NCI-H2029 treated with DMSO at 0.1 percent for 48 hours (cell line): ENCODE measurements around the gene TEKTIP1.

Experiments used
- DNase-seq: peaks from one replicate; lab custom pipeline; 2025; lab: John Stamatoyannopoulos, UW

The TEKTIP1 gene

DNA sequence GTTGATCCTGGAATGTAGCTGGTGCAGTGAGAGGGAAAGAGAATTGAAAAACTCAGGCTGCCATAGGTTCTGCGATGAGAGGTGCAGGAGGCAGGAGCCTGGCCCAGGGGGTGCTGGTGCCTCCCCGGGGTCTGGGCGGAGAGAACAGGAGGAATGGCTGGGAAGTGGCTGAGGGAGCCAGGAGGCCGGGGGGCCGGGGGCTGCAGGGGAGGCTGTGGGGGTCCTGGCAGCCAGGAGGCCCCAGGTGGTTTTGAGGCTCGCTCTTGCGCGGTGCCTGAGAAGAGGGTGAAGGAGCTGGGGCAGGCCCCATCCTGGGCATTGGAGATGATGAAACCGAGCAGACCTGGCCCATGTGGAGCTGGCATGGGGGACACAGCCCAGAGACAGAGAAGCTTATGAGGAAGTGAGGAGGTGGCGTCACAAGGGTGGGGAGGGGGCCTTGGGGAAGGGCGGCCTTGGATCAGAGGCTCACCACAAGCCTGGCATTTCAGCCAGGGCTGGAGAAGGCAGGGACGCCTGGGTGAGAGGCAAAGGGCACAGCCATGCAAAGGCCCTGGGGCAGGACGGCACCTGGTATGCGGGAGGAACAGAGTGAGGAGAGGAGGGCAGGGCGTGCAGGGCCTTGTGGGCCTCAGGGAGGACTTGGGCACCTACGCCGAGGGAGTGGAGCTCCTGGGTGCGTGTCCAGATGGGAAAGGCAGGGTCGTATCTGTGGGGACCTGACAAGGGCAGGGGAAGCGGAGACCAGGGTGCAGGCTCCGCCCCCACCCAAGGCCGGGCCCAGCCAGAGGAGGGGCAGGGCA, 1.3 kb upstream of the TEKTIP1 start:
- no peak for DNase-seq

DNA sequence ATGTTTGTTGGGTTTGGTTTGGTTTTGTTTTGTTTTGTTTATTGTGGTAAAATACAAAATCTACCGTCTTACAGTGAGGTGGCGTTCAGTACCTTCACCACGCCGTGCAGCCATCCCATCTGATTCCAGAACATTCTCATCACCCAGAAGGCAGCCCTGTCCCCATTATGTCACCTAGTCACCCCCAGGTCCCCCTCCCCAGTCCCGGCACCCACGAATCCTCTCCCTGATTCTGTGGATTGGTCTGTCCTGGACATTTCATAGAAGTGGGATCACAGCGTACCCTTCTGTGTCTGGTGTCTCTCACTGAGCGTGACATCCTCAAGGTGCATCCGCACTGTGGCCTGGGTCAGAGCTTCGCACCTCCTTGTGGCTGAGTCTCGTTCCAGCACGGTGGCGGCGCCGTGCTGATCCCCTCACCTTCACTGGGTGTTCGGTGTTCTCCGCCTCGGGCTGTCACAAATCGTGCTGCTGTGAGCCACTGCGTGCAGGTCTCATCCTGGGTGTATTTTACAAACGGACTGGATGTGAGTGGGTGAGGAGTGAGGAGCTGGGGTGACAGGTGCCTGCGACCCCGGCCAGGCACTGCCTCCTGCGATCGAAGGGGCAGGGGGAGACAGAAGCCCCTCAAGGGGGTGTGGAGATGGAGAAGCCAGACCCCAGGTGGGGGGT, 580 bp upstream of the TEKTIP1 start:
- DNase-seq = no peak

DNA sequence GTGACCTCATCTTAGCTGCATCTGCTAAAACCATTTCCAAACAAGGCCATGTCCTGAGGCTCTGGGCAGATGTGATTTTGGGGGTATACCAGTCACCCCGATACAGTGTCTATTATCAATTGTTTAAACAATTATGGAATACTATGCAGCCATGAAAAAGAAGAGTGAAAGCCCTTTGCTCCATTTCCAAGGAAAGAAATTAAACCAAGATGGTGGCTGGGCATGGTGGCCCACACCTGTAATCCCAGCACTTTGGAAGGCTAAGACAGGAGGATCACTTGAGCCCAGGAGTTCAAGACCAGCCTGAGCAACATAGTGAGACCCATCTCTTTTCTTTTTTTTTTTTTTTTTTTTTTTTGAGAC, 763 bp downstream of the TEKTIP1 start:
- no peak for DNase-seq

DNA sequence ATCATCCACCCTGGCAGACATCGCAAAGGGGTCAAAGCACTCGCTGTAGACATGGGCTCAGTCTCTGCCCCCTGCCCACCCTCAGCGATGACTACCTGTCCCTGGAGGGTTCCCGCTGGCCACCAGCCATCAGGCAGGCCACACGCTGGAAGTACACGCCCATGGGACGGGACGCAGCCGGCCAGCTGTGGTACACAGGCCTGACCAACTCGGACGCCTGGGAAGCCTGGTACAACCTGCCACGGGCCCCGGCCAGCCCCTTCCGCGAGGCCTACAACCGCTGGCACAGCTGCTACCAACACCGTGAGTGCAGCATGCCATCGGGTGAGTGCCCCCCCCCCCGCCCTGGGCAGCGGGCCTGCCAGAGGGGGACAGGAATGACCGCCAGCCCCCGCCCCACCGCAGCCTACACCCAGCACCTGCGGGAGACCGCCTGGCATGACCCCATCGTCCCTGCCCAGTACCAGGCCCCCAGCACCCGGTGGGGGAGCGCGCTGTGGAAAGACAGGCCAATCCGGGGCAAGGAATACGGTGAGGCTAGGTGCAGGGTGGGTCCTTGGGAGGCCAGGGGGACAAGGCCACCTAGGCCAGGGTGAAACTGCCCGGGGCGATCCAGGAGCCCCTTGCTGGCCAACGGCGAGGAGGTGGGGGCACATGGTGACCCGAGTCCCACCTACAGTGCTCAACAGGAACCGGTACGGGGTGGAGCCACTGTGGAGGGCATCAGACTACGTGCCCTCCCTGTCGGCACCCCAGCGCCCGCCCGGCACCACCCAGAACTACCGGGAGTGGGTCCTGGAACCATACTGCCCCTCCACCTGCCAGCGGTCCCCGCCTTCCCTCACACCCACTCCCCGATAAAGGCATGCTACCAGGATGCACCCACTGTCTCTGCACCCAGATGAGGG, 4.4 kb downstream of the TEKTIP1 start:
- no peak for DNase-seq

DNA sequence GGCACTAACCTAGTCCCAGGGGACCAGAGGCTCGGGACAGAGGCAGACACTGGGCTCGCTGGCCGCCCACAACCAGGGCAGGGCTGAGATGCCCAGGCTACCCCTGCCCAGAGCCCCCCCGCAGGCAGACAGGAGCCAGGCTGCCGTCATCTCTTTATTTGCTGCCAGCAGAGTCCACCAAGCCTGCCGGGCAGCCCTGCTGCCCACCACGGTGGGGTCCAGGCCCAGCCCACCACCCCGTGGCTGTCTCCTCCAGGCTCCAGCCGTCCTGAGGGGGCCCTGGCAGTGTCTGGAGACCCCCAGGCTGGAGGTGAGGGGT, 5.0 kb downstream of the TEKTIP1 start:
- no peak for DNase-seq

DNA sequence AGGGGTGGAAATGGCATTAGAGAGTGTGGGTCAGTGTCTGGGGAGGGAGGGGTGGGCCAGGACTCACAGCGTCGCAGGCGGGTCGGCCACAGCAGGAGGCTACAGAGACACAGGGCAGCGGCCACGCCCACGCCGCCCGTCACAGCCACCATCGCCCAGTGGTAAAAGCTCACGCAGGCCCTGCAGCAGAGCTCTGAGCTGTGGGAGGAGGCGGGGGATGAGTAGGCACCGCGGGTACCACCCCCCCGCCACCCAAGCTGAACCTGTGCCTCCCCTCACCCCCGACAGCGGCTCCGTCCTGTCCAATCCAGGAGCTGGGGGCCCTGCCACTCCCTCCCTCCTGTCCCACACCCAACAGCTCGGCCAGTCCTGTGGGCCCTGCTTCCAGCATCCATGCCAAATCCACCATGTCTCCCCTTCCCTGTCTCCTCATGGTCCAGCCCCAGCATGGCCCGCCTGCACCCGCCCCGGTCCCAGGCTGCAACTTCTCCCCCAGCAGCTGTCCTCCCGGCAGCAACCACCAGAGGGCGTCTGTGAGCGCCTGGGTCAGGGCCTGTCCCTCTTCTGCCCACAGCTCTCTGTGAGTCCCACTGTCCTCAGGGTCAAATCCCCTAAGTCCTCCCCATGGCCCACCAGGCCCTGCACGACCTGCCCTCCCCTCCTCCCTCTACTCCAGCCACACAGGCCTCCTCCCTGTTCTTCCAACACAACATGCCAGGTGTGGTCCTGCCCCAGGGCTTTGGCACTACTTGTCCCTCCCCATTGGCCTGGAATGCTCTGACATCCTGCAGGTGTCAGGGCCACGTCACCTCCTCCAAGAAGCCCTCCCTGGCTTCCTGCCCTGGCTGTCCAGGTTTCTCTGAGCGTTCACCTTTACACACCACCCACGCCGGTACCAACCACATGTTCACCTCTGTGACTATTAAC, 6.0 kb downstream of the TEKTIP1 start:
- peak; percentile 11 for DNase-seq

DNA sequence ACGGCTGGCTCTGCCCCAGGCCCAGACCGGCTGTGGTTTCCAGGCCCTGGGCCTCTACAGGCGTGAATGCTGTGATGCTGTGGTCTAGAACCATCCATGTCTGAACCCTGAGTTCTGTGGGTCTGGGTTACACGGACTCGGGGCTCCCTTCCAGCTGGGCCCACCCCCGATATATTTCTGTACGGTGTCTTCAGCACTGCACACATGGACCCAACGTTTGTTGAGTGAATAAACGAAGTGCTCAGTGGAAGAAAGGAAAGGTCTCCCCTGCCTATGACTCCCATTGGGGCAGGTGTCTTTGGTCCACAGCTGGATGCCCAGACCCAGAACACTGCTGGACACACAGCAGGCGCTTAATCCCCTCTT, 6.7 kb downstream of the TEKTIP1 start:
- DNase-seq = no peak

DNA sequence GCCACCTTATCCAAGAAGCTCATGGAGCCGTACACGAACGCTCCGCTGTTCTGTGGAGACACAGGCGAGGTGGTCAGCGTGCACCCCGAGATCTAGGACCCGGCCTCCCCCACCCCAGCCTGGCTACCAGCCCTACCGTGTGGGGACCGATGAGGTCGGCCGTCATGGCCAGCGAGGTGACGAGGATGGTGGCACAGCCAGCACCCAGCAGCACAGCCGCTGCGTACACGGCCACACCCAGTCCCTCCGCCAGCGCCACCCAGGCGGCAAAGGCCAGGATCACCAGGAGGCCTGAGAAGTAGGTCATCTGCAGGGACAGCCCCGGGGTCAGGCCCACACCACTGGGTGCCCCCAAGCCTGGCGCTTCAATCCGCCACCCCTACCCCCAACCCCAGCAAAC, 7.1 kb downstream of the TEKTIP1 start:
- DNase-seq = no peak

DNA sequence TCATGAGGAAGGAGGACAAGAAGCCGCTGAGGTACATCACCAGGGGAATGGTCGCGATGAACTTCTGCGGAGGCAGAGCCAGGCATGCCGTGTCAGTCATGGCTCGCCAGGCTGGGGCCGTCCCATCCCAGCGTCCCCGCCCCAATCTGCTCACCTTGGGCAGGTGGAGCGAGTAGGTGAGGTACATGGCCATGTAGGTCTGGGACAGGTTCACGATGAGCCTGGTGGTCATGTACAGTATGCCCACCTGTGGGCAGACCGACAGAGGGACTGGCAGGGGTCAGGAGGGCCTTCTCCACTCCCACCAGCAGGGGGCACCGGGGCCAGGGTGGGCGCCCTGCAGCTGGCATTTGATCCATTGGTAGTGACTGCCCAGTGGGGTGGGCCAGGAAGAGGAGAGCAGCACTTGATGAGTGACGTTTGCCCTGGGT, 8.3 kb downstream of the TEKTIP1 start:
- DNase-seq = no peak

DNA sequence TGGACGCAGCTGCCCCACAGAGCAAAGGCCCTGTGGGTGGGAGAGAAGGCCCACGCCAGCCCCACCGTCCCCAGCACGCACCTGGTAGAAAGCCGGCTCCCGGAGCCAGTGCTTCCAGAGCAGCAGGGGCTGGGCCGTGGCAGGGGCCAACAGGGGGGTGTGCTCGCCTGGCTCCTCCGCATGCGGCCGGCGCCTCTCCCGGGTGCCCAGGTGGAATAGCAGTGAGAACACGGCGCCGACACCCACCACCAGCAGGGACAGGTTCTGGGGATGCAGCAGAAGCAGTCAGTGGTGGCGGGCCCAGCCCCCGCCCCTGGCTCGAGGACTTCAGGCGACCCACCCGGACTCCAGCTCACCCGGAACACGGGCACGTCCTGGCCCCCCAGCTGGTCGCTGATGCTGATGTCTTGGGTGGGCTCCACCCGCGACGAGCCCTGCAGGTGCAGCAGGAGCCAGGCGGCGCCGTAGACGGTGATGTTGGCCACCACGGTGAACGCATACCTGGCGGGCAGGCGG, 8.9 kb downstream of the TEKTIP1 start:
- no peak for DNase-seq

DNA sequence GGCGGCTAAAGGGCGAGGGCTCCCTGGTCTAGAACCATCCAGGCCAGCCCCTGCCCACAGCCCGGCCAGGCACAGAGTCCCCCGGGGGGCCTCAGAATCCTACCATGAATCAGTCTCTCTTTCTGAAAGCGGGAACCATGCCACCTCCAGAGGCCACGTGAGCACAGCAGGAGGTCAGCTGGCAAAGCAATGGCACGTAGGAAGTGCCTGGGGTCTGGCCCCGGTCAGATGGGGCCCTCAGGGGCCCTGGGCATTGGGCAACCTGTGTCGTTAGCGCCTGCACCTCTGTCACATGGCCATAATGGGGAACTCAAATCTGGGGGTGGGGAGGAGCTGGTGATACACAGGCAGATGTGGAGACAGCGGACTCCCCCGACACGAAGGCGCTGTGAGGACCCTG, 9.6 kb downstream of the TEKTIP1 start:
- DNase-seq = no peak

DNA sequence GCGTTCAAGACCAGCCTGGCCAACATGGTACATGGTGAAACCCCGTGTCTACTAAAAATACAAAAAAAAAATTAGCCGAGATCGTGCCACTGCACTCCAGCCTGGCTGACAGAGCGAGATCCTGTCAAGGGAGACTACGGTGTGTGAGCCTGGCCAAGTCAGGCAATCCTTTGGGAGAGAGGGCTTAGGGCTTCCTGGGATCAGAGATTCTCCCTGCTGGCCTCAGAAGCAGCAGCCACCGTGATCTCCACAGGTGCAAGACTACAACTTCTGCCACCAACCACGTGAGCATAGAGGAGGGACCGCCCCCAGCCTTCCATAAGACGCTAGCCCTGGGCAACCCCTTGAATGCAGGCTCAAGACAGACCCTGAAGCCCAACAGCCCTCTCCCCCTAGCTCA, 10.8 kb downstream of the TEKTIP1 start:
- DNase-seq = no peak

DNA sequence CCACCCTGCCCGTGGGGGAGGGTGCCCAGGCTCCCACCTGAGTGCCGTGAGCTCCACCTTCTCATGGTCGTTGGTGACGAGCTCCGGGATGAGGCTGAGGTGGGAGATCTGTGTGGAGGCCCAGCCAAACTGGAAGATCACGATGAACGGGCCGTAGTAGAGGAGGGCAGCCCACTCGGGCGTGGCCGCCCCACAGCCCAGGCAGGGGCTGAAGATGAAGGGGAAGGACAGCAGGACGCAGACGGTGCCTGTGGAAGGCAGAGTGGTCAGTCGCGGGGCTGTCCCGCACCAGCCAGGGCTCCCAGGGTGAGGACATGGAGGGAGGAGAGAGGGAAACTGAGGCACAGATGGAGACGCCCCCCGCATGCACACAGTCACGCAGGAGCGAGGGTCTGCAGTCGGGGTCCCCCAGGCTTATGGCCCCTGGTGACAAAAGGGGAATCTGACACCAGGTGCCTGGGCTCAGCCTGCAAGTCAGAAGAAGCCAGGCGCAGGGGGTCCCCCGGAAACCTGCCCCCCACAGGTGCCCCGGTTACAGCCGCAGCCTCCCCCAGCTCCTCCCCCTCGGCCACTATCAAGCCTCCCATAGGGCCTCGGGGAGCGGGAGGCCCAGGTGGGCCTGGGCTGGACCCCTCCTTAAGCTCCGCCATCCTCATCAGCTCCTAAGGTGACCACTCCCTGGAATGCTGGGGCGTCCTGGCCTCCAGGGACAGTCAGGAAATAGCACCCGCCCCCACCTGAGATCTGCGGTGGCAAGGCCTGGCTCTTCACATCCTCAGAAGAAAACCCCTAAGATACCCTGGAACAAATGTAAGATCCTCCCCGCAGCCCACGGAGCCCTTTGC, 12.2 kb downstream of the TEKTIP1 start:
- DNase-seq = no peak

DNA sequence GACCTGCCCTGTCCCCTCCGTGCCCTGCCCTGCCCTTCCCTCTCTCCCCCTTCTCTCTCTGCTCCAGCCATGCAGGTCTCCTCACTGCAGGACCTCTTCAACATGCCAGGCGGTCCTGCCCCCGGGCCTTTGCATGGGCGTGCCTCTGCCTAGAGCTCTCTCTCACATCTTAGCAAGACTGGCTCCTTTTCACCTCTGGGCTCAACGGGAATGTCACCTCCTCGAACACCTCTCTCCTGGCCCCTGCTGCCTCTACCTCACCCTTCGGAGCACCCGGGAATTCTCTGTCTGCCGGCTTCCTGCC, 12.8 kb downstream of the TEKTIP1 start:
- DNase-seq = no peak

DNA sequence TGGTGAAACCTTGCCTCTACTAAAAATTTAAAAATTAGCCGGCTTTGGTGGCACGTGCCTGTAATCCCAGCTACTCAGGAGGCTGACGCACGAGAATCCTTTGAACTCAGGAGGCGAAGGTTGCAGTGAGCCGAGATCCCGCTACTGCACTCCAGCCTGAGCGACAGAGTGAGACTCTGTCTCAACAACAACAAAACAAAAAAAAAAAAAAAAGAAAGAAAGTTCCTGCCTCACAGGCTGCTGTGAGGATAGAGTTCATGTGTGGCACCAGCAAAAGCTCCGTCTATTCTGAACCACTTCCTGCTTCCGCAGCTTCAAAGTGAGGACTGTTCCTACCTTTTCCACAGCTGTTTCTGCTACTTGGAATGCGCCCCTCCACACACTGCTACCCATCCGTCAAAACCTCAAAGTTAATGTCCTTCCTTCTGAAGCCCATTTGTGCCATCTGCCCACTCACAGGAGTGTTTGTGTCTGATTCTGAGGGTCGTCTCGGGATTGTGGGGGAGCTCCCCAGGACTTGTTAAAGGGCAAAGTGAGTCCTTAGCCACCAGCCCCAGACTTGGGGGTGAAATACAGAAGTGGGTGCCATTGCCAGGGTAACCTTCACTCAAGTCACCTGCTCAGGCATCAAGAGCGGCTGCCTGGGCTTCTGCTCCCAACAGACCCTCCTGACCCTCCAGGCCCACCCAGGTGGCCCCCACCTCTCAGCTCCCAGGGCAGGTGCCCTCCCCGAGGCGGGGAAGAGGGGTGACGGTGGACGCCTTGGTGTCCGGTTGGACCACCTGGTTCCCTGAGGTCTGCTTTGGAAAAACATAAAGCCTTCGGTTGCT, 15.5 kb downstream of the TEKTIP1 start:
- DNase-seq = no peak

DNA sequence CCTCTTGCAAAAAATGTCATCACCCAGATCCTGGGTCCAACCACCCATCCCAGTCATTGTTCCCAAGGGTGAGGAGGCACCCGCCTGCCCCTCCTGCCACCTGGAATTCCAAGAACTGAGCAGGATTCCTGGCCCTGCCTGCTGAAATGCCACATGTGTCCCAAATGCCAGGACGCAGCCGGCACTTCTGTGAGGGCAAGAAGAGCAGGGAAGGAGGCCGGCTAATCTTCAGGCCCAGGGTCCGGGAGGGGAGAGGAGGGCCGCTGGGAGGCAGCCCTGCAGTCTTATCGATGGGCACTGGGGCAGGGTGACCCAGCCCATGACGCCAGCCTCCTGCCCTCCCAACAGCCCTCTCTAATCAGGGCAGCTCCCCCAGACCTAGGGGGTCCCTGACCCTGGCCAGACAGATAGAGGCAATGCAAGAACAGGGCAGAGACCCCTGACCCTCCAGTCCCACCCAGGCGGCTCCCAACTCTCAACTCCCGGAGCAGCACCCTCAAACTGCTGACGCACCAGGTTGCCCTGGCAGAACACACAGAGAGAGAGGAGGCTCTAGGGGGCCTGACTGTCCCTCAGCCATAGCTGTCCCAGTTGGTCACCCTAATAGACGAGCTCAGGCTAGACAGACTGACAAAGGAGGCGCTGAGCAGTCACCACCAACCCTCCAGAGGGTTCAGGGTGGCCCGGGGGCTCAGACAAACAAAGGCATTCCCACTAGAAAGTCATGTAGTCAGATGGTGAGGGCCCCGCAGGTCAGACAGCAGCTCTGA, 16.9 kb downstream of the TEKTIP1 start:
- DNase-seq = no peak

DNA sequence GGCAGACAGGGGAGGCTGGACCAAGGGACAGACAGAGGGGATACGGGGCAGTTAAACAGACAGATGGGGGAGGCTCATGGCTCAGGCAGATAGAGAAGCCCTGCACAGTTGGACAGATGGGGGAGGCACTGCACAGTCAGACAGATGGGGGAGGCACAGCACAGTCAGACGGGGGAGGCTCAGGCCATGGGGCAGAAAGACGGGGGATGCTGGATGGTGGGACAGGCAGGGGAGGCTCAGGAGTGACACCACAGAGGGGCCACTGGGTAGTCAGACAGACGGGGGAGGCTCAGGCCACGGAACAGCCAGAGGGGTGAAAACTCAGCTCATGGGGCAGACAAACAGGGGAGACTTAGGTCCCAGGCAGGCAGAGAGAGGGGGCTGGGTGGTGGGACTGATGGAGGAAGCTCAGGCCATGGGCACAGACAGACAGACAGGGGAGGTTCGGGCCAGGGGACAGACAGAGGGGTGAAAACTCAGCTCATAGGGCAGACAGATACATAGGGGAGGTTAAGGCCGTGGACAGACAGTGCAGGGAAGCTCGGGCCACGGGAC, 17.5 kb downstream of the TEKTIP1 start:
- no peak for DNase-seq

DNA sequence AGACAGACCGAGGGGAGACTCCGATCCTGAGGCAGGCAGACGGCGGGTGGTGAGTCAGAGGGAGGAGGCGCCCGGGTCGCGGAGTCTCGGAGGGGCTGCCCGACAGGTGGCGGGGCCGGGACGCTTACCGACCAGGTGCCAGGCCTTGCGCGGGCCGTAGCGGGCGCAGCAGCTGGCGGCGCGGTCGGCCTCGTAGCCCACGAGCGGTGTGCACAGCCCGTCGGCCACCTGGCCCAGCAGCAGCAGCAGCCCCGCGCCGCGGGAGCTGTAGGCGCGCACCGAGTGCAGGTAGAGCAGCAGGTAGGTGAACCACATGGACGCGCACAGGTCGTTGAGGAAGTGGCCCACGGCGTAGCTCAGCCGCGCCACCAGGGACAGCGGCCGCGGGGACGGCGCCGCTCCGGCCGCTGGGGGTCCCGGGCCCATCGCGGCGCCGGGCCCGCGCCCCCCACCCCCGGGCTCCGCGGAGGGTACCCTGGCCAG, 18.0 kb downstream of the TEKTIP1 start:
- DNase-seq = no peak
